Mesothelial cell of epicardium (in vitro differentiated cells): ENCODE data around the gene NPTX1. TPM values are rescaled to one million over a fixed set of nuclear protein-coding genes. Genes with fewer than 3 reads are reported as not detected.

ENCODE experiments used
- DNase-seq, 2 experiments: peaks; one replicate each; pipeline ENCODE4 v3.0.0; 2021; ENCODE audit warnings: low spot score in 2 of 2; ENCODE audit not compliant: unreplicated experiment in 2 of 2
- H3K27ac Mint-ChIP-seq: 2 replicates; pipeline ENCODE4 v1.8.0; 2021; ENCODE audit warnings: mixed read lengths
- H3K27me3 Mint-ChIP-seq: 2 replicates; pipeline ENCODE4 v1.8.0; 2021; ENCODE audit warnings: low read depth, mixed read lengths
- H3K36me3 Mint-ChIP-seq: 2 replicates; pipeline ENCODE4 v1.8.0; 2021; ENCODE audit warnings: mixed read lengths
- H3K4me1 Mint-ChIP-seq: 2 replicates; pipeline ENCODE4 v1.8.0; 2021; ENCODE audit warnings: mixed read lengths
- H3K4me3 Mint-ChIP-seq: 2 replicates; pipeline ENCODE4 v1.8.0; 2021; ENCODE audit warnings: mild to moderate bottlenecking, moderate library complexity, mixed read lengths
- H3K9me3 Mint-ChIP-seq: 2 replicates; pipeline ENCODE4 v1.8.0; 2021; ENCODE audit warnings: mixed read lengths
- CTCF ChIP-seq: fragments of 200-600 bp; sonication (generic); IDR thresholded peaks from one replicate; pipeline ENCODE4 v1.5.0; 2021; ENCODE audit warnings: antibody characterized with exemption; ENCODE audit not compliant: unreplicated experiment
- total RNA-seq: library from RNA; stranded (reverse); gene quantifications from 3 replicates; pipeline ENCODE4 v1.2.1, GENCODE V29; 2021

Gene NPTX1
- total RNA-seq, 1 donor from 2014 or later = 0.20 TPM

GRCh38 chr17:80439499-80439898, 36.9 kb downstream of the NPTX1 start:
- peaks cover 41% of the 10 kb centered on the region for H3K27me3 Mint-ChIP-seq
- TF ChIP-seq CTCF = no peak
- no peaks in the 10 kb centered on the region for H3K9me3 Mint-ChIP-seq
- H3K36me3 Mint-ChIP-seq = no peaks in the 10 kb centered on the region
- no peak for DNase-seq
- no peaks in the 10 kb centered on the region for H3K4me1 Mint-ChIP-seq
- no peak overlapping the region for H3K27ac Mint-ChIP-seq
- no peak overlapping the region for H3K4me3 Mint-ChIP-seq

GRCh38 chr17:80438806-80439205, 37.6 kb downstream of the NPTX1 start:
- no peaks in the 10 kb centered on the region for H3K4me1 Mint-ChIP-seq
- no peak for DNase-seq
- no peak overlapping the region for H3K27ac Mint-ChIP-seq
- peaks cover 35% of the 10 kb centered on the region for H3K27me3 Mint-ChIP-seq
- no peaks in the 10 kb centered on the region for H3K36me3 Mint-ChIP-seq
- no peaks in the 10 kb centered on the region for H3K9me3 Mint-ChIP-seq
- H3K4me3 Mint-ChIP-seq = no peak overlapping the region
- no peak for TF ChIP-seq CTCF

DNA sequence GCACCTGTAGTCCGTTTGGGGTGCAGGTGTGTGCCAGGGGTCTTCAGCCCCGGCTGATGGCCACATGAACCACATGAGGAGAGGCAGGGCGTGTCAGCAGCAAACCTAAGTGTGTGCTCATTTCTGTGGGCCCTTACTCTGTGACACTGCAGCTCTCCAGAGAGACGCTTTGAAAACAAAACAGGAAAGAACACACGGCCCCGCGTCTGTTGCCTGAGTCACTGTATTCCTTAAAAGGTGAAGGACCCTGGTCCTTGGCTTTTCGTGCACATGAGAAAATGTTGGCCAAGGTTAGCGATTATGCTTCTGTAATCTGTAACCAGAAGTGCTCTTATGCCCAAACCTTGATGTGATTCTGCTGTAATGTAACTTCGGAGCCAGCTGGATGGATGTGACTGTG, 38.9 kb downstream of the NPTX1 start:
- H3K9me3 Mint-ChIP-seq = no peaks in the 10 kb centered on the region
- no peak for DNase-seq
- no peak for TF ChIP-seq CTCF
- H3K4me1 Mint-ChIP-seq = no peaks in the 10 kb centered on the region
- H3K4me3 Mint-ChIP-seq = no peak overlapping the region
- H3K27me3 Mint-ChIP-seq = peaks cover 23% of the 10 kb centered on the region
- no peaks in the 10 kb centered on the region for H3K36me3 Mint-ChIP-seq
- H3K27ac Mint-ChIP-seq = no peak overlapping the region

- TF ChIP-seq CTCF = no peak
- Mint-ChIP-seq H3K36me3 (no peaks in the 10 kb centered on the region), H3K4me3 (no peak overlapping the region), H3K27me3 (peaks cover 14% of the 10 kb centered on the region), H3K27ac (no peak overlapping the region), H3K9me3 (no peaks in the 10 kb centered on the region), H3K4me1 (no peaks in the 10 kb centered on the region)
- DNase-seq = no peak
Measured at GRCh38 chr17:80433916-80434666, 42.3 kb downstream of the NPTX1 start.

- Mint-ChIP-seq H3K9me3 (no peaks in the 10 kb centered on the region), H3K27ac (no peak overlapping the region), H3K27me3 (peaks cover 14% of the 10 kb centered on the region), H3K36me3 (no peaks in the 10 kb centered on the region), H3K4me1 (no peaks in the 10 kb centered on the region), H3K4me3 (no peak overlapping the region)
- no peak for DNase-seq
- no peak for TF ChIP-seq CTCF
Measured at GRCh38 chr17:80432961-80433550, 43.4 kb downstream of the NPTX1 start.
